Aorta (tissue), 5 donors: ENCODE data around the gene FGD3. TPM values are rescaled to one million over a fixed set of nuclear protein-coding genes. Genes with fewer than 3 reads are reported as not detected.

Experiments used
- ATAC-seq: fragments of 200-7000 bp; cut with Tn5 transposase; one replicate; pipeline ENCODE4 v1.9.1; 2022; ENCODE audit warnings: moderate library complexity; ENCODE audit not compliant: low FRiP score
- DNase-seq, 2 donors: peaks; one replicate each; pipeline ENCODE4 v3.0.0-alpha.2; 2020
- H3K27ac ChIP-seq, 2 donors: one replicate each; pipeline ENCODE4 v1.5.1; 2013; ENCODE audit warnings: low read length in 2 of 2, mild to moderate bottlenecking in 2 of 2, moderate library complexity in 2 of 2, control low read depth in 1 of 2, inconsistent platforms in 1 of 2, low read depth in 1 of 2
- H3K27me3 ChIP-seq, 2 donors: one replicate each; pipeline ENCODE4 v1.6.1; 2013; ENCODE audit warnings: control low read depth in 1 of 2, low read length in 1 of 2, mild to moderate bottlenecking in 1 of 2, moderate library complexity in 1 of 2; ENCODE audit not compliant: insufficient read depth in 2 of 2, control insufficient read depth in 1 of 2
- H3K36me3 ChIP-seq, 2 donors: one replicate each; pipeline ENCODE4 v1.6.1; 2013; ENCODE audit warnings: control low read depth in 1 of 2, low read length in 1 of 2, mild to moderate bottlenecking in 1 of 2; ENCODE audit not compliant: insufficient read depth in 2 of 2, control insufficient read depth in 1 of 2
- H3K4me1 ChIP-seq, 2 donors: one replicate each; pipeline ENCODE4 v1.6.1; 2013; ENCODE audit warnings: low read length in 2 of 2, control low read depth in 1 of 2, mild to moderate bottlenecking in 1 of 2, moderate library complexity in 1 of 2; ENCODE audit not compliant: insufficient read depth in 2 of 2, control insufficient read depth in 1 of 2
- H3K4me3 ChIP-seq, 2 donors: one replicate each; pipeline ENCODE4 v1.5.1; 2013; ENCODE audit warnings: low read length in 2 of 2, control low read depth in 1 of 2, mild to moderate bottlenecking in 1 of 2
- H3K9me3 ChIP-seq: one replicate; pipeline ENCODE4 v1.6.1; 2013; ENCODE audit warnings: mild to moderate bottlenecking, low read length; ENCODE audit not compliant: control insufficient read depth
- WGBS, 2 donors: extraction: QIAGEN DNeasy Blood & Tissue Kit; methylation state at CpG; one replicate each; pipeline ENCODE4 v1.1.7; 2013; 5-methylcytosine and 5-hydroxymethylcytosine counted together
- intact Hi-C, 2 donors: fragments of 100-400 bp; cut with DNase I; formaldehyde crosslinking; loops; one replicate each; pipeline versions ENCODE4 v1.14.2 to v1.15.0; 2022
- polyA plus RNA-seq, 2 donors: library from polyadenylated mRNA; stranded (reverse); fragments of 200-250 nt; gene quantifications; one replicate each; pipeline ENCODE4 v1.2.3, GENCODE V29; 2013
- total RNA-seq, 2 donors: library from RNA; stranded (reverse); fragmentation: NEBNext Ultra II Directional; extraction: Animal tissue kit (Norgen Biotek cat#: 25700); gene quantifications; one replicate each; pipeline ENCODE4 v1.2.1, GENCODE V29; 2021
- donor health status: healthy with polysubstance abuse.
- donor health status: Bipolar disorder and iron deficiency.
- donor health status: DM: no; HTN: no; CAD: no.
- donor health status: DM: no; HTN: no; CAD: no.
- donor health status: DM: yes; HTN: yes; CAD: no.

The FGD3 gene
- total and polyA plus RNA-seq, 4 donors, result 0.69 to 13.4 (median 5.8) TPM

- H3K27ac ChIP-seq, result no peak overlapping the region
- WGBS, 2 donors, result 75 to 78% methylated on average over 10 of the region's 10 CpGs
- H3K36me3 ChIP-seq, result no peaks in the 10 kb centered on the region
- DNase-seq (peak; percentile 38 to 48), ATAC-seq (no peak)
- intact Hi-C loops, result no loop called here
- H3K9me3 ChIP-seq, result no peaks in the 10 kb centered on the region
- no peak overlapping the region for H3K4me3 ChIP-seq
- no peaks in the 10 kb centered on the region for H3K27me3 ChIP-seq
- no peaks in the 10 kb centered on the region for H3K4me1 ChIP-seq
Observed at GRCh38 chr9:93081081-93081529, 133.8 kb downstream of the FGD3 start.

GRCh38 chr9:93081931-93082330 lies 134.6 kb downstream of the FGD3 start:
- Histone ChIP-seq H3K36me3 (no peaks in the 10 kb centered on the region), H3K9me3 (no peaks in the 10 kb centered on the region), H3K4me3 (no peak overlapping the region), H3K4me1 (no peaks in the 10 kb centered on the region), H3K27me3 (no peaks in the 10 kb centered on the region), H3K27ac (no peak overlapping the region)
- no peak for ATAC-seq
- peak in 1 of 2 donors; percentile 5 for DNase-seq
- WGBS, 2 donors, result 75 to 79% methylated on average over 3 of the region's 3 CpGs
- intact Hi-C loops, result no loop called here

- 77 to 84% methylated on average over 18 of the region's 18 CpGs for WGBS, 2 donors
- intact Hi-C loops, result no loop called here
Observed at GRCh38 chr9:93082841-93083411, 135.6 kb downstream of the FGD3 start.

GRCh38 chr9:93083592-93084470 lies 136.5 kb downstream of the FGD3 start:
- no peaks in the 10 kb centered on the region for H3K36me3 ChIP-seq
- 92% methylated on average over 8 of the region's 8 CpGs for WGBS, 2 donors
- no peaks in the 10 kb centered on the region for H3K4me1 ChIP-seq
- H3K9me3 ChIP-seq, result no peaks in the 10 kb centered on the region
- peak; percentile 32 to 49 for DNase-seq
- H3K4me3 ChIP-seq, result no peak overlapping the region
- H3K27ac ChIP-seq, result no peak overlapping the region
- ATAC-seq, result no peak
- intact Hi-C loops, result no loop called here
- H3K27me3 ChIP-seq, result no peaks in the 10 kb centered on the region

More at GRCh38 chr9:93082841-93083411, 135.6 kb downstream of the FGD3 start:
- DNase-seq (peak; percentile 32 to 43), ATAC-seq (no peak)
- H3K4me3 ChIP-seq, result no peak overlapping the region
- H3K27me3 ChIP-seq, result no peaks in the 10 kb centered on the region
- no peak overlapping the region for H3K27ac ChIP-seq
- H3K4me1 ChIP-seq, result no peaks in the 10 kb centered on the region
- no peaks in the 10 kb centered on the region for H3K36me3 ChIP-seq
- H3K9me3 ChIP-seq, result no peaks in the 10 kb centered on the region

GRCh38 chr9:93084471-93084881 lies 137.2 kb downstream of the FGD3 start:
- peak; percentile 35 to 42 for DNase-seq
- no peak for ATAC-seq
- 93 to 98% methylated on average over 5 to 6 of the region's 6 CpGs for WGBS, 2 donors

GRCh38 chr9:93085676-93086075 lies 138.4 kb downstream of the FGD3 start:
- Histone ChIP-seq H3K9me3 (no peaks in the 10 kb centered on the region), H3K27me3 (no peaks in the 10 kb centered on the region), H3K36me3 (no peaks in the 10 kb centered on the region), H3K27ac (no peak overlapping the region), H3K4me1 (no peaks in the 10 kb centered on the region), H3K4me3 (no peak overlapping the region)
- DNase-seq, result peak; percentile 26 to 51
- WGBS, 2 donors, result 89 to 98% methylated on average over 4 of the region's 4 CpGs
- intact Hi-C loops, result no loop called here
- no peak for ATAC-seq

More at GRCh38 chr9:93084471-93084881, 137.2 kb downstream of the FGD3 start:
- no peaks in the 10 kb centered on the region for H3K36me3 ChIP-seq
- no peaks in the 10 kb centered on the region for H3K4me1 ChIP-seq
- H3K4me3 ChIP-seq, result no peak overlapping the region
- H3K27me3 ChIP-seq, result no peaks in the 10 kb centered on the region
- no peak overlapping the region for H3K27ac ChIP-seq
- H3K9me3 ChIP-seq, result no peaks in the 10 kb centered on the region
- intact Hi-C loops, result no loop called here

Other genes with a start within 250 kb of the FGD3 start
- 10 to 100 TPM; 32.4 to 37.2 TPM for gene BICD2, start 182.7 kb upstream of the FGD3 start, total RNA-seq
- 10 to 100 TPM in 1 of 2 donors, 1 to 10 TPM in 1; 8.9 to 16.1 TPM for gene BICD2, start 182.7 kb upstream of the FGD3 start, polyA plus RNA-seq
- gene ZNF484, start 69.5 kb upstream of the FGD3 start, total RNA-seq, result 10 to 100 TPM; 11.6 to 17.3 TPM
- 1 to 10 TPM; 1.5 to 1.9 TPM for gene ZNF484, start 69.5 kb upstream of the FGD3 start, polyA plus RNA-seq
- 10 to 100 TPM in 1 of 2 donors, 1 to 10 TPM in 1; 3.8 to 10.3 TPM for gene SUSD3, start 111.2 kb downstream of the FGD3 start, total RNA-seq
- gene SUSD3, start 111.2 kb downstream of the FGD3 start, polyA plus RNA-seq, result 1 to 10 TPM; 2.6 to 5.0 TPM
- 10 to 100 TPM; 47.7 to 50.5 TPM for gene CARD19, start 148.7 kb downstream of the FGD3 start, total RNA-seq
- gene CARD19, start 148.7 kb downstream of the FGD3 start, polyA plus RNA-seq, result 10 to 100 TPM; 80.1 to 92.3 TPM
- gene NINJ1, start 186.7 kb downstream of the FGD3 start, total RNA-seq, result 10 to 100 TPM; 66.8 to 80.3 TPM
- 100 to 1,000 TPM in 1 of 2 donors, 10 to 100 TPM in 1; 46.7 to 113 TPM for gene NINJ1, start 186.7 kb downstream of the FGD3 start, polyA plus RNA-seq
- gene WNK2, start 236.6 kb downstream of the FGD3 start, total RNA-seq, result 1 to 10 TPM; 3.6 to 3.7 TPM
- 1 to 10 TPM in 1 of 2 donors, under 1 TPM in 1; 0.13 to 2.1 TPM for gene WNK2, start 236.6 kb downstream of the FGD3 start, polyA plus RNA-seq